Trophoblast cell (in vitro differentiated cells and primary cell): ENCODE measurements around the gene FGF3.
A peak's percentile ranks its signal among the peaks of the same experiment; 100 is the strongest.

Experiments used
- DNase-seq, 2 donors: peaks; one replicate each; pipeline ENCODE4 v3.0.0-alpha.2; 2016
- H2AFZ ChIP-seq: 2 replicates; pipeline ENCODE4 v1.6.1; 2013; ENCODE audit warnings: low read length, moderate library complexity, mild to moderate bottlenecking; ENCODE audit not compliant: insufficient read depth, poor library complexity
- H2AK5ac ChIP-seq: 2 replicates; pipeline ENCODE4 v1.6.1; 2013; ENCODE audit warnings: mild to moderate bottlenecking, low read length
- H2BK120ac ChIP-seq: 2 replicates; pipeline ENCODE4 v1.6.1; 2013; ENCODE audit warnings: low read length, mild to moderate bottlenecking, moderate library complexity; ENCODE audit not compliant: insufficient read depth, poor library complexity
- H2BK12ac ChIP-seq: 2 replicates; pipeline ENCODE4 v1.6.1; 2013; ENCODE audit warnings: mild to moderate bottlenecking, low read length, moderate library complexity
- H2BK5ac ChIP-seq: 2 replicates; pipeline ENCODE4 v1.6.1; 2013; ENCODE audit warnings: low read length, low read depth, moderate library complexity, mild to moderate bottlenecking; ENCODE audit not compliant: poor library complexity
- H3K14ac ChIP-seq: 2 replicates; pipeline ENCODE4 v1.6.1; 2013; ENCODE audit warnings: mild to moderate bottlenecking, low read length
- H3K18ac ChIP-seq: 2 replicates; pipeline ENCODE4 v1.6.1; 2013; ENCODE audit warnings: mild to moderate bottlenecking, low read length
- H3K23ac ChIP-seq: 2 replicates; pipeline ENCODE4 v1.6.1; 2013; ENCODE audit warnings: low read length
- H3K27ac ChIP-seq: 2 replicates; pipeline ENCODE4 v1.5.1; 2013; ENCODE audit warnings: low read depth, mild to moderate bottlenecking, inconsistent platforms, low read length, moderate library complexity
- H3K27me3 ChIP-seq: 2 replicates; pipeline ENCODE4 v1.6.1; 2013; ENCODE audit warnings: inconsistent platforms, mild to moderate bottlenecking, low read length, moderate library complexity; ENCODE audit not compliant: insufficient read depth
- H3K36me3 ChIP-seq, 2 experiments: 1 replicate in 1 of 2; 2 replicates in 1 of 2; pipeline ENCODE4 v1.6.1; 2013; ENCODE audit warnings: low read length in 2 of 2, mild to moderate bottlenecking in 2 of 2, moderate library complexity in 1 of 2; ENCODE audit not compliant: insufficient read depth in 2 of 2, control insufficient read depth in 1 of 2
- H3K4ac ChIP-seq: 2 replicates; pipeline ENCODE4 v1.6.1; 2013; ENCODE audit warnings: low read depth, mild to moderate bottlenecking, low read length, moderate library complexity
- H3K4me1 ChIP-seq, 2 experiments: 1 replicate in 1 of 2; 2 replicates in 1 of 2; pipeline ENCODE4 v1.6.1; 2013; ENCODE audit warnings: low read length in 2 of 2, mild to moderate bottlenecking in 2 of 2, moderate library complexity in 1 of 2; ENCODE audit not compliant: insufficient read depth in 2 of 2, control insufficient read depth in 1 of 2
- H3K4me2 ChIP-seq: 2 replicates; pipeline ENCODE4 v1.6.1; 2013; ENCODE audit warnings: inconsistent platforms, mild to moderate bottlenecking, low read length, moderate library complexity
- H3K4me3 ChIP-seq: 2 replicates; pipeline ENCODE4 v1.5.1; 2013; ENCODE audit warnings: mild to moderate bottlenecking, low read depth, low read length, inconsistent platforms
- H3K79me1 ChIP-seq: one replicate; pipeline ENCODE4 v1.6.1; 2013; ENCODE audit warnings: low read length
- H3K79me2 ChIP-seq: 2 replicates; pipeline ENCODE4 v1.6.1; 2013; ENCODE audit warnings: low read length, mild to moderate bottlenecking; ENCODE audit not compliant: control insufficient read depth, insufficient read depth, poor library complexity
- H3K9ac ChIP-seq: 2 replicates; pipeline ENCODE4 v1.6.1; 2013; ENCODE audit warnings: mild to moderate bottlenecking, low read length
- H3K9me3 ChIP-seq: 2 replicates; pipeline ENCODE4 v1.6.1; 2013; ENCODE audit warnings: low read depth, mild to moderate bottlenecking, control low read depth, inconsistent platforms, low read length; ENCODE audit not compliant: insufficient read depth
- H4K12ac ChIP-seq: 2 replicates; pipeline ENCODE4 v1.6.1; 2013; ENCODE audit warnings: low read depth, mild to moderate bottlenecking, low read length, moderate library complexity
- H4K8ac ChIP-seq: 2 replicates; pipeline ENCODE4 v1.6.1; 2013; ENCODE audit warnings: low read depth, mild to moderate bottlenecking, low read length, moderate library complexity
- H4K91ac ChIP-seq: one replicate; pipeline ENCODE4 v1.6.1; 2013; ENCODE audit warnings: low read depth, mild to moderate bottlenecking, low read length, moderate library complexity
- WGBS: extraction: QIAGEN DNeasy Blood & Tissue Kit; methylation state at CpG from one replicate; pipeline ENCODE4 v1.1.7; 2013; ENCODE audit warnings: missing lambda C conversion rate; ENCODE audit not compliant: insufficient read length, insufficient coverage; ENCODE audit errors: extremely low coverage; 5-methylcytosine and 5-hydroxymethylcytosine counted together

The FGF3 gene

DNA sequence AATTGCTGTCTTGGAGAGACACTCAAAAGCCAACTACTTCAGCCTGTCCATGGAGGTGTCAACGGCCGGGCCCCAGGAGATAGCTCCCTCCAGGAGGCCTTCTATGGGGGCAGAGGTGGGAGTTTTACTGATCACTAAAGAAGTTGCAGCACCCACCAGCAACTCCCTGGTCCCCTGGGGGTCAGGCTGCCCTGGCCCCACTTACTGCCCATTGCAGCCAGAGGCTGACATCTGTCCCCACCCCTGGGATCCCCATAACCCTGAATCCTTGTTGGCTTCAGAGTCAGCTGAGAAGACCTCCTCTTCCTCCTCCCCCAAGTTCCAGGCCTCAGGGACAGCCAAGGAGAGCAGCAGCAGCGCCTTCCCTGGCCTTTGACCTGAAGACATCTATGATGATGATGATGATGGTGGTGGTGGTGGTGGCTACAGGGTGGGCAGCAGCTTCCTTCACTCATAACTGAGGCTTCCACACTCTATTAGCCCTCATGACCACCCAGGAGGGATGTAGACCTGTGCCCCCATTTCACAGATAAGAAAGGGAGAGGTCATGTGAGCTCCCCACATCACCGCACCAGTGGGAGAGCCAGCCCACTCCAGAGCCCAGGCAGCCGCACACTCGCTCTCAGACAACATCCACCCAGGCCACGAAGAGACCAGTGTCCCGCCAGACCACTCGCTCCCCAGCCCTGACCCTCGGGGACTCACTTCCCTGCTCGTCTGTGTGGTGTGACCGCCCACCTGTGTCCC lies 43.8 kb upstream of the FGF3 start:
- Histone ChIP-seq H2AK5ac (no peak overlapping the region), H3K9ac (no peak overlapping the region), H3K27ac (no peak overlapping the region), H3K4me3 (peak overlapping the region; percentile 13), H3K4me1 (no peaks in the 10 kb centered on the region), H3K9me3 (no peaks in the 10 kb centered on the region), H2BK120ac (no peak overlapping the region), H2AFZ (no peak overlapping the region), H3K36me3 (no peaks in the 10 kb centered on the region), H3K14ac (no peak overlapping the region), H3K18ac (no peak overlapping the region), H3K4ac (no peak overlapping the region), H3K79me1 (no peaks in the 10 kb centered on the region), H2BK12ac (no peak overlapping the region), H4K91ac (no peak overlapping the region), H4K8ac (no peak overlapping the region), H3K4me2 (no peak overlapping the region), H2BK5ac (no peak overlapping the region), H3K23ac (no peak overlapping the region), H3K27me3 (no peaks in the 10 kb centered on the region), H3K79me2 (no peaks in the 10 kb centered on the region), H4K12ac (no peak overlapping the region)
- no peak for DNase-seq
- no CpG with 5 or more reads among the region's 12 CpGs for WGBS

DNA sequence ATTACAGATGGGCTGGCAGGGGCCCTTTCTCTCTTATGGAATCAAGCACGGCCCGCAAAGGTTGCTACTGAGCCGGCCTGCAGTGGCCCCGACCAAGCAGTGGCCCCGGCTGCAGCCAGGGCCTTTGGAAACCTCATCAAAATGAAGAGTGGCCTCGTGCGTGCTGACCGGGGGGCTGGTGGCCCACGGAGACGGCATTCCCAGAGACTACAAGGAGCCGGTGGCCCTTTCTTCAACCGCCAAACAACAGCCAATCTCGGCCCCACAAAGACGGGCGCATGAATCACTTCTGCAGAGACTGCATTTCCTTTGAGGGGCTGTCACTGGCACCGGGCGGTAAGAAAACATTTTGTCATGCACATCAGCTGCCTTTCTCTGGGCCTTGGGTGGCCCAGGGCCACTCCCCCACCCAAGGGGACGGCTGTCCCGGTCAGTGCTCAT lies 43.1 kb upstream of the FGF3 start:
- H3K79me1 ChIP-seq = no peaks in the 10 kb centered on the region
- H3K9me3 ChIP-seq = no peaks in the 10 kb centered on the region
- no CpG with 5 or more reads among the region's 19 CpGs for whole genome bisulfite sequencing
- H4K91ac ChIP-seq = no peak overlapping the region
- no peak overlapping the region for H3K23ac ChIP-seq
- H3K4me1 ChIP-seq = no peaks in the 10 kb centered on the region
- H2BK12ac ChIP-seq = no peak overlapping the region
- H3K14ac ChIP-seq = no peak overlapping the region
- DNase-seq = no peak
- H4K8ac ChIP-seq = no peak overlapping the region
- H3K36me3 ChIP-seq = no peaks in the 10 kb centered on the region
- no peak overlapping the region for H2BK5ac ChIP-seq
- no peaks in the 10 kb centered on the region for H3K27me3 ChIP-seq
- no peak overlapping the region for H2AFZ ChIP-seq
- H3K79me2 ChIP-seq = no peaks in the 10 kb centered on the region
- H3K9ac ChIP-seq = no peak overlapping the region
- H2AK5ac ChIP-seq = no peak overlapping the region
- no peak overlapping the region for H3K4ac ChIP-seq
- no peak overlapping the region for H3K18ac ChIP-seq
- H4K12ac ChIP-seq = no peak overlapping the region
- H3K27ac ChIP-seq = no peak overlapping the region
- H3K4me2 ChIP-seq = no peak overlapping the region
- H3K4me3 ChIP-seq = no peak overlapping the region
- no peak overlapping the region for H2BK120ac ChIP-seq

DNA sequence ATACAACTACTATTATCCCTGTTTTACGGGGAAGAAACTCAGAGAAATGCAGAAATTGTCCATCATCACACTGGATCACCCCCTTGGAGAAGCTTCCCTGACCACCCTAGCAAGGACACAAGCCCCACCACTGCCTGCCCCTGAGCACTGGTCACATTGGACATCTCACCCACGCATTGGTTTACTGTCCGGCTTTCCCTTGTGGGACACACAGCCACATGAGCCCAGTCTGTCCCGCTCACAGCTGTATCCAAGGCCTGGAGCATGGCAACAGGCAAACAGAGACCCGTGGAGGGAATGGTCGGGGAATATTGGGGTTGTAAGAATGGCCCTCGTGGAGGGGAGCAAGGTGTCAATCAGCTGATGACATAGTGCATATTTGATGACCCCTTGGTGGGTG lies 42.7 kb upstream of the FGF3 start:
- Histone ChIP-seq H3K79me2 (no peaks in the 10 kb centered on the region), H3K9me3 (no peaks in the 10 kb centered on the region), H2AK5ac (no peak overlapping the region), H3K27me3 (no peaks in the 10 kb centered on the region), H3K27ac (no peak overlapping the region), H4K12ac (no peak overlapping the region), H3K4me1 (no peaks in the 10 kb centered on the region), H3K9ac (no peak overlapping the region), H3K4ac (no peak overlapping the region), H2BK5ac (no peak overlapping the region), H3K4me2 (no peak overlapping the region), H4K91ac (no peak overlapping the region), H3K79me1 (no peaks in the 10 kb centered on the region), H2BK120ac (no peak overlapping the region), H3K23ac (no peak overlapping the region), H2BK12ac (no peak overlapping the region), H4K8ac (no peak overlapping the region), H3K18ac (no peak overlapping the region), H3K14ac (no peak overlapping the region), H3K36me3 (no peaks in the 10 kb centered on the region), H3K4me3 (no peak overlapping the region), H2AFZ (no peak overlapping the region)
- WGBS = no CpG with 5 or more reads among the region's 7 CpGs
- no peak for DNase-seq

DNA sequence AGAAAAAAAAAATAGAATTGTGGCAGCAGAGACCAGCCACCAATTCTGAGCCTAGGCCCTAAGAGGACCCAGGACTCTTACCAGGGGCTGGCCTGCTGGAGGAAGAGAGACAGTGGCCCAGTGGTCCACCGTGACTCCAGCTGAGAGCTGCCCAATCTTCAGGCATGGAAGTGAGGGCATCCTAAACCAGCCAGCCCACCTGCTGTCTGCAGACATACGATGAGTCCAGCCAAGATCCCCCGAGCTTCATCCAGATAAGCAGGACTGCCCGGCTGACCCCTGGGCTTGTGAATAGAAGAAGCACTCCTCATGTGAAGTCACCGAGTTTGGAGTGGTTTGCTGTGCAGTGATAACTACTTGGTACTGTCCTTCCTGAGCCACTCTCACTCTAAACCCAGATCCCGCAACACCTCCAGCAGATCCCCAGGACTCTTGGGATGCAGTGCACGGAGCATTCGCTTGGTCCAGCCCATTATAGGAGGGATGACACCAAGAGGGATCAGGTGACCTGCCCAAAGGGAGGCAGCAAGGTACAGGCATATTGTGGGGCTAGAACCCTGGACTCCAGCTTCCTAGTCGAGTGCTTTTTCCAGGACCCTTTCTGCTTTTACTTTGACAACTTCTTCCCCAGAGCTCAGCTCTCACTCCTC lies 41.7 kb upstream of the FGF3 start:
- H3K14ac ChIP-seq = no peak overlapping the region
- no peak overlapping the region for H2AK5ac ChIP-seq
- no peaks in the 10 kb centered on the region for H3K79me2 ChIP-seq
- no peak overlapping the region for H3K23ac ChIP-seq
- H4K12ac ChIP-seq = no peak overlapping the region
- WGBS = no CpG with 5 or more reads among the region's 9 CpGs
- no peak overlapping the region for H2BK5ac ChIP-seq
- no peak overlapping the region for H3K4ac ChIP-seq
- no peak overlapping the region for H2BK12ac ChIP-seq
- no peak overlapping the region for H3K18ac ChIP-seq
- H3K9me3 ChIP-seq = no peaks in the 10 kb centered on the region
- H4K8ac ChIP-seq = no peak overlapping the region
- no peak overlapping the region for H2AFZ ChIP-seq
- H3K36me3 ChIP-seq = no peaks in the 10 kb centered on the region
- H3K4me3 ChIP-seq = no peak overlapping the region
- no peaks in the 10 kb centered on the region for H3K4me1 ChIP-seq
- no peaks in the 10 kb centered on the region for H3K27me3 ChIP-seq
- no peak overlapping the region for H3K9ac ChIP-seq
- H4K91ac ChIP-seq = no peak overlapping the region
- DNase-seq = no peak
- H3K27ac ChIP-seq = no peak overlapping the region
- no peaks in the 10 kb centered on the region for H3K79me1 ChIP-seq
- H3K4me2 ChIP-seq = no peak overlapping the region
- H2BK120ac ChIP-seq = no peak overlapping the region
